ENCODE results near the gene RPL31.

- TF ChIP-seq, protein P1, sequence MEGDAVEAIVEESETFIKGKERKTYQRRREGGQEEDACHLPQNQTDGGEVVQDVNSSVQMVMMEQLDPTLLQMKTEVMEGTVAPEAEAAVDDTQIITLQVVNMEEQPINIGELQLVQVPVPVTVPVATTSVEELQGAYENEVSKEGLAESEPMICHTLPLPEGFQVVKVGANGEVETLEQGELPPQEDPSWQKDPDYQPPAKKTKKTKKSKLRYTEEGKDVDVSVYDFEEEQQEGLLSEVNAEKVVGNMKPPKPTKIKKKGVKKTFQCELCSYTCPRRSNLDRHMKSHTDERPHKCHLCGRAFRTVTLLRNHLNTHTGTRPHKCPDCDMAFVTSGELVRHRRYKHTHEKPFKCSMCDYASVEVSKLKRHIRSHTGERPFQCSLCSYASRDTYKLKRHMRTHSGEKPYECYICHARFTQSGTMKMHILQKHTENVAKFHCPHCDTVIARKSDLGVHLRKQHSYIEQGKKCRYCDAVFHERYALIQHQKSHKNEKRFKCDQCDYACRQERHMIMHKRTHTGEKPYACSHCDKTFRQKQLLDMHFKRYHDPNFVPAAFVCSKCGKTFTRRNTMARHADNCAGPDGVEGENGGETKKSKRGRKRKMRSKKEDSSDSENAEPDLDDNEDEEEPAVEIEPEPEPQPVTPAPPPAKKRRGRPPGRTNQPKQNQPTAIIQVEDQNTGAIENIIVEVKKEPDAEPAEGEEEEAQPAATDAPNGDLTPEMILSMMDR (IDR thresholded peaks at IDR 0.05): no peak
- TF ChIP-seq SIN3A (IDR thresholded peaks at IDR 0.05; ENCODE audit: borderline replicate concordance, insufficient read depth, low read depth, low read length) (no peak), POLR2AphosphoS5 (IDR thresholded peaks at IDR 0.05; ENCODE audit: low read depth, low read length) (peak; percentile 38; the same call in 1 of the 2 replicates)
Observed at GRCh38 chr2:101011152-101011551, 9.1 kb downstream of the RPL31 start.

Data from Panc1 (cell line).